Stimulated activated CD8-positive, alpha-beta memory T cell treated with anti-CD3 and anti-CD28 coated beads, Interleukin-2, amount 100 ng/mL, for 1 hour (primary cell): Measurements from ENCODE around the gene PRL.

ENCODE experiments used
- DNase-seq, 2 donors: peaks; one replicate each; pipeline ENCODE4 v3.0.0-alpha.2; 2020; ENCODE audit warnings: low read depth in 2 of 2

Gene PRL

DNA sequence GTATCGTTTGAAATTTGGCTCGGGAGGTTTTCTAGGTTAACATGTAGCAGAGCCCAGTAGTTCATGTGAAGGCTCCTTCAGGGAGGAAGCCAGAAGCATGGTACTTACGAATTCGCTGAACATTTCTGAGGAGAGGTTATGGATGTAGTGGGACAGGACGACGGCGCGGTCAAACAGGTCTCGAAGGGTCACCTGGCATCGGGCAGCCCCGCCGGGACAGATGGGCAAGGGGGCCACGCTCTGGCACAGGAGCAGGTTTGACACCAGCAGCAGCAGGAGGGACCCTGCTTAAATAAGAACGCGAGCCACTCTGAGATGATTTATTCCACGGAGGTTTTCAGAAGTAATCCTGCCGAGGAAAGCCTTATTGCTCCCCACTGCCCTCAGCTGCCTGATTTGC is 2.5 kb downstream of the PRL start:
- DNase-seq, result no peak

DNA sequence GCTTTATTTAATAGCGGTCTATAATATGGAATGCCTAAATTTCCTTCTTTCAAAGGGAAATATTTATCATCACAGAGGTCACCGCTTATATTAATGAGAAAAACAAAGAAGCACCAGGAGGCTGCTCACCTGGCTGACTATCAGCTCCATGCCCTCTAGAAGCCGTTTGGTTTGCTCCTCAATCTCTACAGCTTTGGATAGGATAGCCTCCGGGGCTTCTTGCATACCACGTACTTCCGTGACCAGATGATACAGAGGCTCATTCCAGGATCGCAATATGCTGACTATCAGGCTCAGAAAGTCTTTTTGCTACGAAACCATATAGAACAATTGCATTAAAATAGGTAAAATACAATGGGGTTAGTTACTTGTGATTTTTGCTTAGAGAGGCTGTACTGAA is 6.8 kb downstream of the PRL start:
- DNase-seq, result no peak

DNA sequence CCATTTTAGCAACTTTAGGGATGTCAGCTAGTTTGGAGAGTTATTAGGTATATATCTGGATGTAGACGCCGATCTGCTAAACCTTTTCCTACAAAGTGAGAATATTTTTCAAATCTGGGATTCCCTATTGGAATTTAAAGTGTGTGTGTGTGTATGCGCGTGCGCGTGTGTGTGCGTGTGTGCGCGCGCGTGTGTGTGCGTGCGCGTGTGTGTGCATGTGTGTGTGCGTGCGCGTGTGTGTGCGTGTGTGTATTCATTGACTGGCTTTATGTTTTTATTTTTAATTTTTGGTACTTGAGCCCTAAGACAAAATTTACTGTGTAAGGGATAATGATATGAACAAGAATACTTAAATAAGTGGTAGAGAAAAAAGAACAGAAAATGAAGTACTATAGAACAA is 8.1 kb downstream of the PRL start:
- no peak for DNase-seq

DNA sequence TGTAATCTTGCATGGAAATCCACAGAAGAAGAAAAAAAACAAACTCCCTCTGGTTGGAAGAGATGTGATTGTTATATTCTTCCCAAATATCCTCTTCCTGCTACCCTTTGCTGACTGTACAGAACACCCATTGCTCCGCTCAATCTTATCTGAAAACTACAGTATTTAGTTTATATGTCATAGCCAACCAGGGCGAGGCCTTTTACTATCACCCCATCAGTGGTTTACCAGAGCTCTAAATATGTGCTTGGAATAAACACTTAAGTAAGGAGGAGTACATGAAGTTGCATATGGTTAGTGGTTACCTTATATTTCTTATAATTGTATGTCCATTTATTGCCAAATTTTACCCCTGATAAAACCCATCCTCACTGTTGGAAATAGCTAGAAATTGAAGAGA is 12.2 kb downstream of the PRL start:
- no peak for DNase-seq

GRCh38 chr6:22281341-22282085 is 15.3 kb downstream of the PRL start:
- DNase-seq, result no peak

GRCh38 chr6:22279427-22279826 is 17.4 kb downstream of the PRL start:
- no peak for DNase-seq

DNA sequence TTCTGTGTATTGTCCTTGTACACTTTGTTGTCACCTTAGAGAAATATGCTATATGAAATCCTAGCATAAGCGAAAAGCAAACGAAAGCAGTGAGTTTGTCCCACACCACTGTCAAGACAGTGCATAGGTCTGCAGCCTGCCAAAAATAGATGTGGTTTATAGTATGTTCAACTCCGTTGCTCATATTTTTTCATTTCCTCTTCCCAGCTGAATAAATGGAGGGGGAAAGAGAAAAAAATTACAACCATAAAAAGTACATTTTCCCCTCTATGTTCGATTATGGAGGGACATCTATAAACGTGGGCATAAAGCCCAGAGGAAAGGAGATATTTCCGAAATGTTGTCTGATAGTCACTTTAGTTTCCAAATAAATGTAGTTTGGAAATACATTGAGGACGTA is 25.8 kb downstream of the PRL start:
- DNase-seq, result no peak

- DNase-seq, result no peak
Measured at GRCh38 chr6:22263748-22264147, 33.1 kb downstream of the PRL start.

DNA sequence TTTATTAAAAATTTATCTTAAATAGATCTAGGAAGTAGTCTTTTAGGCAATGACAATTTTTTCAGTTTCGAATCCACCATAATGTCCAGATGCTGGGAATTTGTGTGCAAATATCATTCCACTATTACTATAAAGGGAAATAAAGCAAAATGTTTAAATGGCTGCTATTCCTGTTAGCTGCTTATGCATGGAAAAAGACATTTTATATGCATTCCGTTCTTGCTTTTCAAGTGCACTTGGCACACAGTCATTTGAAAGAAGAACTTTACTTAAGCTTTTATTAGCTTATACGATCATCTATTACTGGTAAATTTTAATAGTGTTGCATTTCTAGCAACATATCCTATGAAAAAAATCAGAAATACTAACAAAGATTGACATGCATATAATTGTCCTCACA is 42.0 kb downstream of the PRL start:
- no peak for DNase-seq

DNA sequence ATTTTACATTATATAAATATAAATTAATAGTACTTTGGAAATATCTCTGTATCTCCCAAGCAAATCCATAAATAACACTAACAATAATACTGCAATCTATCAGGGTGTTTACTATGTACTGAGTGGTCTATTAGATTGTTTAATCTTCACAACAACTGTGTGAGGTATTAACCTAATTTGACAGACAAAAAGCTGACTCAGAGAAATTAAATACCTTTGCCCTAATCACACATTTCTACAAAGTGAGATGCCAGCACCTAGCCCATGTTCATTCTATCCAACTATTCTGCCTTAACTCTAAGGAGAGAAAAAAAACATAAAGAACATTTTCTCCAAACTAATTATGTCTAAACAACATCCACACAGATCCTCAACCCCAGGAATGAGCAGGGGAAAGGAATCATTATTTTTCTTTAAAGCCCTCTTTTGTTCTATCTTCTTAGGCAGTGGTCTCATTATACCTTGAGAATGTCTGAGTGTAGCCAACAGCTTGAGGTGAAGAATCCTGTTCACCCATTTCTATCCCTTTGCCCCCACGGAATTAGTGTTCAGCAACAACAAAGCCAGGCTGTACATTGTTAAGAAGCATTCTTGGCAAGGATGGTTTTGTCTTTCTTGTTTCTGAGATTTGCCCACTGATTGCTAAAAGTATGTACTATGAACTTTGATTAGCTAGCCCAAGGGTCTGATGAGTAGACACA is 42.7 kb downstream of the PRL start:
- DNase-seq, result no peak

DNA sequence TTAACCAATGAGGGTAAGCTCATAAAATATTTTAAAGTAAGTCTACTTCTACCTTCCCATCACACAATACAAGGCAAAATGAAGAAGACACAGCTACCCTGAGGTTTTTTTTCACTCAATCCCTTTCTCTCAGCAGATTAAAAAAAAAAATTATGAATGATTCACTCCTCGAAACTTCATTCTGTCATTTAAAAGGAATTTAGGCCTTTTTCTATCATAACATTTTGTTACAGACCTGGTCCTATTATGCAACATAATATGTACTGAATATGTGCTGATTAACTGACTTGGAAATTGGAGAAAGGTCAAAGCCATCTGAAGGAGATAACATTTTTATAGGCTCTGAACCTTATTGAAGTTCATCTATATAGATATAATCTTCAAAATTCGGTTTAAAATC is 45.5 kb downstream of the PRL start:
- no peak for DNase-seq

DNA sequence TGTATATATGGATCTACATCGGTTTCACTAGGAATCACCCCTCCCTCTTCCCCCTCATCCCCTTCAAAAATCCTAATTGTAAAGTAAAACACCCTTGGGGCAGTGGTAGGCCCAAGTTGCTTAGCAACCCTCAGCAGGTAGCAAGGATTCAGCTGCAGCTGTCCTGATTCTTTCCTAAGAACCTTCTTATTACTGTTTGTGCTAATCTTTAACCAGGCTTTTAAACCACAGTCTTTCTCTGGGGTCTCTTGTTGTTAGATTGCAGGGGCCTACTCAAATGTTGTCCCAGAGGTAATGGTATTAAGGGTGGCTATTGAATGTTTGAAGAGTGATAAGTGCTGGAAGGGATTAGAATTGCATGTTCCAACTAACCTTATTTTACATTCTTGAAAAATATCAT is 46.4 kb downstream of the PRL start:
- no peak for DNase-seq

- no peak for DNase-seq
Measured at GRCh38 chr6:22249711-22250350, 47.0 kb downstream of the PRL start.

DNA sequence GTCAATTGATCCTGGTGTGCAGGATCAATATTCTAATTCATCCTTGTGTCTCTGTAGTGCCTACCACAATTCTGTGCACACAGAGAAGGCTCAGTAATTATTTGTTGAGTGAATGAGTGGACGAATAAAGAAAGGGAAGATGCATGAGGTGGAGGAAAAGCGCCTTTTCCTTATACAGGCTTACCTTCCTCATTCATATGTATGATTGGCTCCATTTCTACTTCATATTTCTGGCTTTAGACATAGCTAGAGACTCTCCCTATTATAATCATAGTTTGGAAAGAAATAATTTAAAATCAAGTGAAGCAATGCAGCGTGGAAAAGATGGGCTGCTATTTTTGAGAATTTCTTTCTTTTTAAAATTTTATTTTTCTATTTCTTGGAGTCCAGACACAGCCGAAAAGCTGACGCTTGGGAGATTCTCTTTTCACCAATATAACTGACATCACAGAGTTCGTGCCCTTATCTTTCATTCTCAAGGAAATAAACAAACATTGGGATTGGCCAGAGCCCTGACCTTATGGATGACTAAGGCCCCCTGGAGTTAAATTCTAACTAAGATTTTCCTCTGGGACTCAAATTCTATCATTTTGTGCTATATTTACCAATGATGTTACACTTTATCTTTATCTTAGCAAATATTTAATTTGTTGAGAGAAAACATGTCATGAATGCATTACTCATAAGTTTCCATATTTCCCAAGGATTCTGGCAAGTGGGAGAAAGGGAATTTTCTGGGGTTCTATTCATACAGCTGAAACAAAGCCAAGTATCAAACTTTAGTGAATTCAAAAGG is 48.1 kb downstream of the PRL start:
- no peak for DNase-seq

DNA sequence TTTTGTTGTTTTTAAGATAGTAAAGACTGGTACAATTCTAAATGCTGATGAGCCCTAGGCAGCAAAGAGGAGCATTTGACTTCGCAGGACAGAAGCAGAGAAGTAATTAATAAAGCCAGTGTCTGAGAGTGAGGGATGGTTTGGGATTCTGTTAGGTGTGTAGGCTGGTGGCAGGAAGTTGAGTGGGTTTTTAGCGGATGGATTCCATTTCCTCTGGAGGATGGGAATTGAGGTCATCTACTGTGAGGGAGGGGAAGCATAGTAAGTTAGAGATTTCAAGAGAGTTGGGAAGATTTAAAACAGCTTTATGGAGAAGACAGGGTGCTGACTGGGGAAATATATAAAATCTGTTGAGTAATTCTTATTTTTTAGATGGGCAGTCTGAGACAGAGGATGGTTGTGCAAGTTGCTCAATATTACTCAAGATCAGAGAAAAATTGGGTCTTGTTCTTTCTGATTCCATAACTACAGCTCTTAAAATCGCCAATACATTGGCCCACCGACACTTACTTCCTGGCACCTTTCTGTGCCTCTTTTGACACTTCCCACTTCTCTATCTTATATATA is 48.8 kb downstream of the PRL start:
- DNase-seq, result no peak

GRCh38 chr6:22240025-22240424 is 56.8 kb downstream of the PRL start:
- no peak for DNase-seq

DNA sequence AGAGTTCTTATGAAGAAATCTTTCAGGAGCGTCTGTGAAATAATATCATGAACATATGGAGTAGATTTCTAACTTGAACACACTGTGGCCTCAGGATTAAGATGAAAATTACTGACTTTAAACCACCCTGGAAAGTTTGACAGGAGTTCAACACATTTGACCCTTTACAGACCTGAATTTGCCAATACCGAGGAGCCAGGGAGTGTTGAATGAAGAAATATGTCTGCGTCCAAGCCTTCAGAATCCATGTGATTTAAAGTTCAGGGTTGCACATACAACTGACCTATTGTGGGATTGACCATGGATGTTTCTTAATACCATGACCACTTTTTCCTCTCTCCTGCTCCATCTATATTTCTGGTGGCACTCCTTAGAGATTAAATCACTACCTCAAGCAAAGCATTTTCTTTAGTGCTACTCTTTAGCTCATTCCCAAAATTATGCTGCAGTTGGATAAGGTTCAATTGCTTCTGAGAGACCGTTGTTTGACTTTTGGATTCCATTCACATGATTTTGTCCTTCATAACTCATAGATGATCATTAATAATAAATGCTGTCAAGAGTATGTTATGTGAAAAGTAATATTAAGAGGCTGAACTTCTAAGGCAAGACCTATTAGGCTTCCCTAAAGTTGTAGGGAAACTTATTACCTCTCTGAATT is 57.4 kb downstream of the PRL start:
- no peak for DNase-seq

DNA sequence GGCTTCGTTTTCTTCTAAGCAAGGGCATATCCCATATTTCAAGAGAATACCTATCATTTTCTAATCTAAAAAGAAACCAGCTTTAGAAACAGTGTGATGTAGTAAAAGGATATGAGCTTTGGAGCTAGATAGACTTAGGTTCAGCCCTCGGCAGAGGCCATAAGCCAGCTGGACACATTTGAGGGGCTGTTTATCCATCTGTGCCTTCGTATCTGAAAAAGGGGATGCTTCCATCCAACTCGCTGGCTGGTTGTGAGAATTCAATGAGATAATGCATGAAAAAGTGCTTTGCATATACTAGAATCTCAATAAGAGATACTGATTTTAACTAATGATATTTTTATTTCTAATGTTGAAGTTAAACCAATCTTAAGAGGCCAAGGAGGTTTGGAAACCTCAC is 58.0 kb downstream of the PRL start:
- no peak for DNase-seq

- DNase-seq, result no peak
Measured at GRCh38 chr6:22237526-22237925, 59.3 kb downstream of the PRL start.
